SKM-1 (cell line): ENCODE results near the gene NUDT3.
"Not testable (repeated sequence)": the region's sequence is repeated elsewhere in the genome, so short reads cannot be mapped to it uniquely, and the experiment has no call there.

ENCODE experiments used
- DNase-seq: peaks from one replicate; lab custom pipeline; 2025; ENCODE audit not compliant: unreplicated experiment; lab: John Stamatoyannopoulos, UW

Gene NUDT3

GRCh38 chr6:34393191-34393965, 909 bp upstream of the NUDT3 start:
- DNase-seq, result peak; percentile 54

GRCh38 chr6:34391786-34392496, 528 bp downstream of the NUDT3 start:
- no peak for DNase-seq

- no peak for DNase-seq
Observed at GRCh38 chr6:34391473-34391785, 1.0 kb downstream of the NUDT3 start.

GRCh38 chr6:34390531-34391472, 1.7 kb downstream of the NUDT3 start:
- DNase-seq, result peak; percentile 44

- peak; percentile 13 for DNase-seq
Observed at GRCh38 chr6:34389034-34389433, 3.4 kb downstream of the NUDT3 start.

GRCh38 chr6:34388421-34388820, 4.0 kb downstream of the NUDT3 start:
- no peak for DNase-seq

- no peak for DNase-seq
Observed at GRCh38 chr6:34386316-34387137, 5.9 kb downstream of the NUDT3 start.

GRCh38 chr6:34385793-34386195, 6.7 kb downstream of the NUDT3 start:
- DNase-seq, result no peak

GRCh38 chr6:34384321-34385153, 7.9 kb downstream of the NUDT3 start:
- DNase-seq, result no peak

GRCh38 chr6:34383656-34384320, 8.7 kb downstream of the NUDT3 start:
- no peak for DNase-seq

- DNase-seq, result no peak
Observed at GRCh38 chr6:34383161-34383631, 9.3 kb downstream of the NUDT3 start.

- DNase-seq, result no peak
Observed at GRCh38 chr6:34381081-34381480, 11.4 kb downstream of the NUDT3 start.

GRCh38 chr6:34378470-34378869, 14.0 kb downstream of the NUDT3 start:
- DNase-seq, result no peak

- no peak for DNase-seq
Observed at GRCh38 chr6:34377984-34378383, 14.5 kb downstream of the NUDT3 start.

GRCh38 chr6:34377571-34377970, 14.9 kb downstream of the NUDT3 start:
- not testable (repeated sequence) for DNase-seq

- DNase-seq, result no peak
Observed at GRCh38 chr6:34375833-34376232, 16.6 kb downstream of the NUDT3 start.

GRCh38 chr6:34374508-34374907, 18.0 kb downstream of the NUDT3 start:
- no peak for DNase-seq

GRCh38 chr6:34374069-34374468, 18.4 kb downstream of the NUDT3 start:
- DNase-seq, result peak; percentile 65

GRCh38 chr6:34373511-34373910, 19.0 kb downstream of the NUDT3 start:
- DNase-seq, result no peak
